Measurements from ENCODE around the gene DNAH2.
A peak's percentile ranks its signal among the peaks of the same experiment; 100 is the strongest.

The DNAH2 gene

DNA sequence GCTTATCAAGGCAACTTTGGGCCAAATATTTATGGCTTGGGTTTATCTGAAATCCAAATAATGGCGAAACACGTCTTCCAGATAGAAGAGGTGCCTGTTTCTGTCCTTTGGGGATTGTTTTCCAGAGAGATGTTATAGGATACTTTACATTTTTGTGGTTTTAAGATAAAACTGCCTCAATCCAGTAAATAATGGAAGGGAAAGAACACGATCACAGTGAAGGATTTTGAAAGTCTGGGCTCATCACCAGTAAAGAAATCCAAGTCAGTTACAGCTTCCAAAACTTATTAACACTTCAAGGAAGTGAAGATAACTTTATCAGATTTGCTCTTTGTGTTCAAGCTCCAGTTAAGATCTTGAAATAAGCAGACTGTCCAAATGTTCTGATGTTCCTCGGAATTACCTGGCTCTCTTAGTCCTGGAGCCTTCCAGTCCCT is 30.1 kb downstream of the DNAH2 start:
- ChIA-PET POLR2A (interaction anchor here (1.1 to 1.8 kb wide), 7 partner anchors 19 to 132 kb away, joined by 3 to 7 read pairs (median 4); partner anchors contain the start of genes CYB5D1, NAA38 and TP53), CTCF (interaction anchor here (0.6 to 7.3 kb wide), 13 partner anchors 11 to 326 kb away, joined by 3 to 89 read pairs (median 5); partner anchors contain the start of gene KDM6B)
- Histone ChIP-seq H3K9me3 (ENCODE audit: control insufficient read depth, insufficient read depth, low read depth, low read length) (no peaks in the 10 kb centered on the region), H3K36me3 (ENCODE audit: control insufficient read depth in 2 of 2, insufficient read depth in 1 of 2, low read length in 2 of 2) (no peaks in the 10 kb centered on the region; a peak in 1 of 3 replicates), H3K27ac (ENCODE audit: extremely low read depth, low read depth, low read length) (peak overlapping the region; percentile 68), H3K4me3 (ENCODE audit: low read depth, low read length) (no peak overlapping the region), H3K4me1 (ENCODE audit: control insufficient read depth, insufficient read depth, low read length) (peaks cover 22% of the 10 kb centered on the region)
- TF ChIP-seq ZNF398 (tag by site-specific recombination; IDR thresholded peaks at IDR 0.05) (no peak), WT1 (tag by site-specific recombination; IDR thresholded peaks at IDR 0.05) (no peak), ZFP69B (tag by site-specific recombination; IDR thresholded peaks at IDR 0.05) (no peak), ZNF518A (tag by site-specific recombination; conservative IDR thresholded peaks at IDR 0.05; ENCODE audit: low read depth) (no peak), ZNF23 (tag by site-specific recombination; IDR thresholded peaks at IDR 0.05; ENCODE audit: borderline replicate concordance) (no peak), KLF10 (tag by site-specific recombination; IDR thresholded peaks at IDR 0.05) (no peak), ZNF580 (tag by site-specific recombination; IDR thresholded peaks at IDR 0.05) (0 out of 2 replicates have a peak, but pooled peaks have one; percentile 9), ZNF623 (tag by site-specific recombination; IDR thresholded peaks at IDR 0.05) (no peak), ZNF629 (tag by site-specific recombination; IDR thresholded peaks at IDR 0.05) (0 out of 2 replicates have a peak, but pooled peaks have one; percentile 7), ZNF596 (tag by site-specific recombination; IDR thresholded peaks at IDR 0.05) (no peak), ZNF121 (tag by site-specific recombination; IDR thresholded peaks at IDR 0.05) (no peak), ZNF704 (tag by site-specific recombination; IDR thresholded peaks at IDR 0.05) (no peak), ZNF433 (tag by site-specific recombination; IDR thresholded peaks at IDR 0.05; ENCODE audit: low read depth) (no peak), ZFHX2 (tag by site-specific recombination; conservative IDR thresholded peaks at IDR 0.05) (no peak), ZNF223 (tag by site-specific recombination; IDR thresholded peaks at IDR 0.05) (no peak), ATF2 (tag by site-specific recombination; IDR thresholded peaks at IDR 0.05; ENCODE audit: low read depth) (no peak), ZNF335 (tag by site-specific recombination; conservative IDR thresholded peaks at IDR 0.05) (no peak), PRDM6 (tag by site-specific recombination; IDR thresholded peaks at IDR 0.05) (peak; percentile 28; the same call in 1 of the 2 replicates), TRIM28 (IDR thresholded peaks at IDR 0.05; ENCODE audit: borderline replicate concordance, low read length) (peak; percentile 53; the same call in 1 of the 2 replicates), ZNF600 (tag by site-specific recombination; IDR thresholded peaks at IDR 0.05) (no peak), RBAK (tag by site-specific recombination; IDR thresholded peaks at IDR 0.05) (no peak), ZBTB7A (tag by site-specific recombination; IDR thresholded peaks at IDR 0.05; ENCODE audit: low read depth) (no peak), ZNF350 (tag by site-specific recombination; IDR thresholded peaks at IDR 0.05) (no peak), YY2 (tag by site-specific recombination; IDR thresholded peaks at IDR 0.05) (no peak), ZNF585B (tag by site-specific recombination; IDR thresholded peaks at IDR 0.05) (no peak)
- TF ChIP-seq, protein P1, sequence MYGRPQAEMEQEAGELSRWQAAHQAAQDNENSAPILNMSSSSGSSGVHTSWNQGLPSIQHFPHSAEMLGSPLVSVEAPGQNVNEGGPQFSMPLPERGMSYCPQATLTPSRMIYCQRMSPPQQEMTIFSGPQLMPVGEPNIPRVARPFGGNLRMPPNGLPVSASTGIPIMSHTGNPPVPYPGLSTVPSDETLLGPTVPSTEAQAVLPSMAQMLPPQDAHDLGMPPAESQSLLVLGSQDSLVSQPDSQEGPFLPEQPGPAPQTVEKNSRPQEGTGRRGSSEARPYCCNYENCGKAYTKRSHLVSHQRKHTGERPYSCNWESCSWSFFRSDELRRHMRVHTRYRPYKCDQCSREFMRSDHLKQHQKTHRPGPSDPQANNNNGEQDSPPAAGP (tag by site-specific recombination; IDR thresholded peaks at IDR 0.05): no peak

Data from HEK293 (cell line).